HepG2 (cell line): ENCODE data around the gene SUPV3L1. TPM values are rescaled to one million over a fixed set of nuclear protein-coding genes. Genes with fewer than 3 reads are reported as not detected.

Experiments used
- ATAC-seq: fragments of 200-7000 bp; cut with Tn5 transposase; 3 replicates; pipeline ENCODE4 v1.9.1; 2020; ENCODE audit warnings: mild to moderate bottlenecking, moderate library complexity
- BruUV-seq: library from RNA; stranded (reverse); fragments of 400-500 nt; replicated peaks from 2 replicates; lab custom pipeline; 2021; lab: Mats Ljungman, UMichigan
- CTCF ChIA-PET: fragments of 300-600 bp; formaldehyde crosslinking; extraction: SDS; loops from one replicate; lab custom pipeline; 2021; ENCODE audit warnings: low total read pairs, inconsistent platforms, low intra/inter-chr PET ratio; lab: Yijun Ruan, JAX
- POLR2A ChIA-PET: fragments of 350-600 bp; sonication (Branson Sonifier 250); formaldehyde crosslinking; loops from one replicate; lab custom pipeline; 2020; ENCODE audit warnings: antibody characterized with exemption, inconsistent platforms; lab: Yijun Ruan, JAX
- DNase-seq: peaks from one replicate; pipeline ENCODE4 v3.0.0-alpha.2; 2015; ENCODE audit warnings: low spot score
- FAIRE-seq: peaks from 3 replicates; lab custom pipeline; 2011; peaks lifted over from hg19 to GRCh38; lab: Jason Lieb, UNC
- H2AFZ ChIP-seq: one replicate; pipeline ENCODE4 v1.6.1; 2011; ENCODE audit warnings: low read length, inconsistent platforms
- H3K27ac ChIP-seq: fragments of 300-600 bp; 3 replicates; pipeline ENCODE4 v1.8.0; 2011; ENCODE audit warnings: mixed run types, mild to moderate bottlenecking, mixed read lengths, low read length, inconsistent platforms; ENCODE audit not compliant: insufficient read depth; ENCODE audit errors: extremely low read length
- H3K27me3 ChIP-seq, 2 experiments: fragments of 200-600 bp in 1 of 2; 2 replicates in 1 of 2; 3 replicates in 1 of 2; pipeline versions ENCODE4 v1.6.0 to v1.8.0; 2011; ENCODE audit warnings: low read length in 2 of 2, mild to moderate bottlenecking in 2 of 2, moderate library complexity in 2 of 2, inconsistent platforms in 1 of 2; ENCODE audit not compliant: insufficient read depth in 2 of 2, control insufficient read depth in 1 of 2
- H3K36me3 ChIP-seq, 2 experiments: fragments of 200-600 bp in 1 of 2; replicated peaks in 1 of 2; 2 replicates in 1 of 2; 3 replicates in 1 of 2; pipeline versions ENCODE4 v1.5.1 to v1.8.0; 2011; ENCODE audit warnings: low read length in 2 of 2, inconsistent platforms in 1 of 2; ENCODE audit not compliant: insufficient read depth in 2 of 2, control insufficient read depth in 1 of 2
- H3K4me1 ChIP-seq: 2 replicates; pipeline ENCODE4 v1.5.1; 2012; ENCODE audit warnings: low read length, inconsistent platforms; ENCODE audit not compliant: insufficient read depth
- H3K4me2 ChIP-seq: 2 replicates; pipeline ENCODE4 v1.6.0; 2011; ENCODE audit warnings: low read depth, low read length, inconsistent platforms
- H3K4me3 ChIP-seq, 3 experiments: fragments of 200-600 bp in 1 of 3; sonication (generic), shearing (Covaris generic) in 1 of 3; replicated peaks in 1 of 3; 2 replicates each; pipeline ENCODE4 v1.5.1; 2011 to 2016; ENCODE audit warnings: low read length in 3 of 3, inconsistent platforms in 2 of 3, low read depth in 2 of 3, mild to moderate bottlenecking in 2 of 3, control low read depth in 1 of 3, mixed read lengths in 1 of 3; ENCODE audit not compliant: insufficient read depth in 1 of 3
- H3K79me2 ChIP-seq: one replicate; pipeline ENCODE4 v1.6.1; 2011; ENCODE audit warnings: low read length, inconsistent platforms; ENCODE audit not compliant: insufficient read depth
- H3K9ac ChIP-seq: 2 replicates; pipeline ENCODE4 v1.6.0; 2011; ENCODE audit warnings: mild to moderate bottlenecking, low read depth, low read length, inconsistent platforms; ENCODE audit not compliant: insufficient read depth
- H3K9me3 ChIP-seq: 2 replicates; pipeline ENCODE4 v1.5.1; 2012; ENCODE audit warnings: mild to moderate bottlenecking, low read length
- H4K20me1 ChIP-seq: 2 replicates; pipeline ENCODE4 v1.6.0; 2011; ENCODE audit warnings: inconsistent platforms, mild to moderate bottlenecking, low read length, moderate library complexity; ENCODE audit not compliant: insufficient read depth
- ATF7 ChIP-seq, 2 experiments: fragments of 450-650 bp in 1 of 2; sonication (generic) in 1 of 2; formaldehyde crosslinking in 1 of 2; IDR thresholded peaks; 2 replicates each; pipeline versions ENCODE4 v1.4.0 to v1.6.1; 2016 to 2020; ENCODE audit warnings: antibody characterized with exemption in 1 of 2, mild to moderate bottlenecking in 1 of 2, missing genetic modification reagents in 1 of 2
- DNMT3B ChIP-seq: conservative IDR thresholded peaks from 2 replicates; pipeline ENCODE4 v1.6.1; 2016; ENCODE audit warnings: missing biosample characterization, control low read depth
- IRX3 ChIP-seq: sonication (generic); formaldehyde crosslinking; IDR thresholded peaks from 2 replicates; pipeline ENCODE4 v1.8.1; 2023; ENCODE audit warnings: mild to moderate bottlenecking, low read depth, missing genetic modification reagents, borderline replicate concordance
- MEIS2 ChIP-seq: sonication (generic); formaldehyde crosslinking; IDR thresholded peaks from 2 replicates; pipeline ENCODE4 v1.9.0; 2021; ENCODE audit warnings: mild to moderate bottlenecking, missing genetic modification reagents
- NFE2L1 ChIP-seq: sonication (generic); formaldehyde crosslinking; IDR thresholded peaks from 2 replicates; pipeline ENCODE4 v1.4.0; 2020; ENCODE audit warnings: missing genetic modification reagents, mild to moderate bottlenecking, borderline replicate concordance
- NFYB ChIP-seq: sonication (generic); formaldehyde crosslinking; IDR thresholded peaks from 2 replicates; pipeline ENCODE4 v1.4.0; 2020; ENCODE audit warnings: missing genetic modification reagents
- PHF8 ChIP-seq: sonication (generic); formaldehyde crosslinking; IDR thresholded peaks from 2 replicates; pipeline ENCODE4 v1.5.0; 2020; ENCODE audit warnings: missing genetic modification reagents
- ZFP82 ChIP-seq: sonication (generic); formaldehyde crosslinking; IDR thresholded peaks from 2 replicates; pipeline ENCODE4 v1.5.1; 2020; ENCODE audit warnings: mild to moderate bottlenecking, missing genetic modification reagents, borderline replicate concordance
- ZSCAN29 ChIP-seq: sonication (generic); formaldehyde crosslinking; conservative IDR thresholded peaks from 2 replicates; pipeline ENCODE4 v1.4.0; 2020; ENCODE audit warnings: mild to moderate bottlenecking, missing genetic modification reagents
- WGBS: methylation state at CpG from one replicate; pipeline ENCODE4 v1.1.6; 2017; ENCODE audit warnings: low lambda C conversion rate; 5-methylcytosine and 5-hydroxymethylcytosine counted together
- in situ Hi-C: cut with HindIII; loops from 2 replicates; pipeline ENCODE4 v1.10.0; 2017; ENCODE audit warnings: low pct_unique_long_range_greater_than_20kb; ENCODE audit not compliant: extremely low pct_ligation_motif_present
- intact Hi-C: fragments of 100-400 bp; cut with micrococcal nuclease; formaldehyde crosslinking; loops from one replicate; pipeline ENCODE4 v1.10.0; 2022; ENCODE audit not compliant: unreplicated experiment
- polyA plus RNA-seq, 8 experiments: library from polyadenylated mRNA; depleted of rRNA in 3 of 8; stranded (reverse) in 7 of 8; unstranded in 1 of 8; fragments of >200 nt; fragmentation: Illumina TruSeq in 4 of 8; extraction: Trizol in 4 of 8; gene quantifications; 2 replicates each; pipeline versions ENCODE4 v1.2.1 to v1.2.3, GENCODE V29; 2011 to 2016; ENCODE audit warnings: low read depth in 4 of 8, missing spikeins in 1 of 8, mixed read lengths in 1 of 8; ENCODE audit not compliant: insufficient read depth in 1 of 8
- total RNA-seq, 5 experiments: library from RNA; depleted of rRNA; stranded (reverse); fragments of >200 nt; fragmentation: Illumina TruSeq; extraction: Trizol; gene quantifications; 2 replicates each; pipeline ENCODE4 v1.2.3, GENCODE V29; 2016; ENCODE audit warnings: low read depth in 1 of 5
- TF ChIP-seq, protein P1 (sequence below): IDR thresholded peaks from 2 replicates; pipeline ENCODE4 v1.6.1; 2016; ENCODE audit warnings: low read depth
- TF ChIP-seq, protein P2 (sequence below): sonication (generic); formaldehyde crosslinking; IDR thresholded peaks from 2 replicates; pipeline ENCODE4 v1.8.1; 2022; ENCODE audit warnings: mild to moderate bottlenecking, missing genetic modification reagents

The SUPV3L1 gene
- total and polyA plus RNA-seq, 2 of the 13 experiments (the other 11 are each of a cell fraction or from before 2014, with no cell fraction given), result 28.8 to 45.7 TPM

DNA sequence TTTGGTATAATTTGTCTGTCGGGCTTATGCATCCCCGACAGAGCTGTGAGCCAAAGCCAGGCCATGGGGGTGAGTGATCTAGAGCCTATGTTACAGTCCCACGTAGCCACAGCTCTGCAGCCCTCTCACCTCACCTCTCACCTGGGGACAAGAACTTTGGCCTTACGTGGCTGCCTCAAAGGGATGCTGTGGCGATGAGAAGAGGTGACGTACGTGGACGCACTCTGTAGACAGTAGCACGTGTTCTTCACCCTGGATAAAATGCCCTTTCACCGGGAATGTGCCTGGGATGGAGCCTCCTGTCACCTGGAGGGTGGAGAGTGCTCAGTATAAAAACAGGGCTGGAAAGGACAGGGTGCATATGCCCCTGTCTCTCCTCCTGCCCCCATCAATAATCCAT, 45.6 kb downstream of the SUPV3L1 start:
- POLR2A ChIA-PET, result no interaction called here
- TF ChIP-seq IRX3 (CRISPR knock-in tag) (no peak), NFE2L1 (CRISPR knock-in tag) (no peak), DNMT3B (CRISPR knock-in tag) (no peak), PHF8 (CRISPR knock-in tag) (no peak), ZSCAN29 (CRISPR knock-in tag) (no peak), MEIS2 (CRISPR knock-in tag) (no peak), NFYB (CRISPR knock-in tag) (no peak), ZFP82 (no peak), ATF7 (IDR thresholded peaks at IDR 0.05) (no peak), ATF7 (CRISPR knock-in tag; IDR thresholded peaks at IDR 0.05) (no peak)
- TF ChIP-seq, protein P1, sequence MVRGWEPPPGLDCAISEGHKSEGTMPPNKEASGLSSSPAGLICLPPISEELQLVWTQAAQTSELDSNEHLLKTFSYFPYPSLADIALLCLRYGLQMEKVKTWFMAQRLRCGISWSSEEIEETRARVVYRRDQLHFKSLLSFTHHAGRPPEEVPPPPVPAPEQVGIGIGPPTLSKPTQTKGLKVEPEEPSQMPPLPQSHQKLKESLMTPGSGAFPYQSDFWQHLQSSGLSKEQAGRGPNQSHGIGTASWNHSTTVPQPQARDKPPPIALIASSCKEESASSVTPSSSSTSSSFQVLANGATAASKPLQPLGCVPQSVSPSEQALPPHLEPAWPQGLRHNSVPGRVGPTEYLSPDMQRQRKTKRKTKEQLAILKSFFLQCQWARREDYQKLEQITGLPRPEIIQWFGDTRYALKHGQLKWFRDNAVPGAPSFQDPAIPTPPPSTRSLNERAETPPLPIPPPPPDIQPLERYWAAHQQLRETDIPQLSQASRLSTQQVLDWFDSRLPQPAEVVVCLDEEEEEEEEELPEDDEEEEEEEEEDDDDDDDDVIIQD (CRISPR knock-in tag), result no peak
- TF ChIP-seq, protein P2, sequence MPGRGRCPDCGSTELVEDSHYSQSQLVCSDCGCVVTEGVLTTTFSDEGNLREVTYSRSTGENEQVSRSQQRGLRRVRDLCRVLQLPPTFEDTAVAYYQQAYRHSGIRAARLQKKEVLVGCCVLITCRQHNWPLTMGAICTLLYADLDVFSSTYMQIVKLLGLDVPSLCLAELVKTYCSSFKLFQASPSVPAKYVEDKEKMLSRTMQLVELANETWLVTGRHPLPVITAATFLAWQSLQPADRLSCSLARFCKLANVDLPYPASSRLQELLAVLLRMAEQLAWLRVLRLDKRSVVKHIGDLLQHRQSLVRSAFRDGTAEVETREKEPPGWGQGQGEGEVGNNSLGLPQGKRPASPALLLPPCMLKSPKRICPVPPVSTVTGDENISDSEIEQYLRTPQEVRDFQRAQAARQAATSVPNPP (CRISPR knock-in tag), result no peak
- no peak for FAIRE-seq
- Histone ChIP-seq H3K9ac (no peak overlapping the region), H3K36me3 (no peaks in the 10 kb centered on the region; a peak in 3 of 5 replicates), H3K4me3 (no peak overlapping the region), H3K4me2 (no peak overlapping the region), H3K79me2 (peaks cover 3% of the 10 kb centered on the region), H3K4me1 (peaks cover 68% of the 10 kb centered on the region), H3K27me3 (no peaks in the 10 kb centered on the region; a peak in 1 of 5 replicates), H3K27ac (no peak overlapping the region), H2AFZ (no peak overlapping the region), H3K9me3 (no peaks in the 10 kb centered on the region), H4K20me1 (no peaks in the 10 kb centered on the region)
- in situ Hi-C loops (no loop called here), intact Hi-C loops (no loop called here)
- no peak for ATAC-seq
- CTCF ChIA-PET, result no interaction called here
- DNase-seq, result no peak
- 73% methylated on average over 9 of the region's 10 CpGs for WGBS
- no TSS peak for BruUV-seq
